ENCODE results near the gene ANKRD60.

Gene ANKRD60

GRCh38 chr20:58243653-58244410 lies 15.4 kb upstream of the ANKRD60 start:
- H3K27ac ChIP-seq, result no peak overlapping the region
- TF ChIP-seq ZFX (IDR thresholded peaks at IDR 0.05) (no peak), CTCF (conservative IDR thresholded peaks at IDR 0.05) (no peak)

- H3K27ac ChIP-seq, result no peak overlapping the region
- TF ChIP-seq CTCF (conservative IDR thresholded peaks at IDR 0.05), result no peak
- TF ChIP-seq ZFX (IDR thresholded peaks at IDR 0.05), result no peak
Measured at GRCh38 chr20:58242824-58243223, 14.4 kb upstream of the ANKRD60 start.

DNA sequence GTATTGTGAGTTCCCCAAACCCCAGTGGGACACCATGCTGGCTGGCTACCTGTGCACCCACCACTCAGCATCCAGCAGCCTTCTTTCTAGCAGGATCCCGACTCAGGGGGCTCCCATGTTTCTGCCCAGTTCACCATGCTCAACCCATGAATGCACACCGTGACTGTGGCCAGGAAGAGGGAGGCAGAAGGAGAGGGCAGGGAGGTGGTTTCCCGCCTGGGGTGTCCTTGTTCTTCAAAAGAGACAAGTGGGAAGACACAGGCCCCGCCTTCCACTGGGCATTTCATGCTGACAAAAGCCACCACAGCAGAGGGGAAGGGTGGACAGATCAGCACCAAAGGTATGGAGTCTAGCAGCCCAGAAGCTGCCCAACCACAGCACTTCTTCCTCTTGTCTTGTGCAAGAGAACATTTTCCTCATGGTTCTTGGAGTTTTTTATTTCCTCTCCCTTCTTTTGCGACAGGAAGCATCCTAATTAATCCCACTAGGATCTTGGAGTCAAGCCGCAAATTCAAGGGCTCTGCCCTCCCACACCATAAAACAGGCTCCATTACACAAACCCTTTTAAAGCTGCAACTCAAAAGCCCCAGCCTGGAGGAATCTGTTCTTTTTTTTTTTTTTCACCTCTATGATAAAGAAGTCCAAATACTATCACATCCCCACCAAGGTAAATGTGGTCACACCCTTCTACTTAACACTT lies 13.5 kb upstream of the ANKRD60 start:
- no peak for TF ChIP-seq CTCF (conservative IDR thresholded peaks at IDR 0.05)
- no peak for TF ChIP-seq ZFX (IDR thresholded peaks at IDR 0.05)
- H3K27ac ChIP-seq, result no peak overlapping the region

DNA sequence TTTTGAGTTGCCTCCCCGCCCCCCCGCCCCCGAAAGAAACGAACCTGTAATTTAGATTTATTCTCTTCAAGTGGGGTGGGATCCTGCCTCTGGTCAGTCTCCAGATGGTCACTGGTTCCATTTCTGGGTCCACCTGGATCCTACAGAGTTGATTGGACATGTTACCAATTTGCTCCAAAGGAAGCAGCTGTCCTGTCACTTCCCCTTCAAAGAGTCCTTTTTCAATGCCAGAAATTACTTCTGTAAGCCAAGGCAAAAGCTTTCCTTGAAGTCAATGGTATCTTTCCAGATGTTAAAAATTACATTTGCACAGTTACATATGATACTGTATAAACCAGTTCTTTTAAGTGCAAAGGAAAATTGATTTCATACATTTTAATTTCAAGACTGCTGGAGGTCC lies 12.0 kb upstream of the ANKRD60 start:
- no peak for TF ChIP-seq ZFX (IDR thresholded peaks at IDR 0.05)
- TF ChIP-seq CTCF (conservative IDR thresholded peaks at IDR 0.05), result no peak
- no peak overlapping the region for H3K27ac ChIP-seq

DNA sequence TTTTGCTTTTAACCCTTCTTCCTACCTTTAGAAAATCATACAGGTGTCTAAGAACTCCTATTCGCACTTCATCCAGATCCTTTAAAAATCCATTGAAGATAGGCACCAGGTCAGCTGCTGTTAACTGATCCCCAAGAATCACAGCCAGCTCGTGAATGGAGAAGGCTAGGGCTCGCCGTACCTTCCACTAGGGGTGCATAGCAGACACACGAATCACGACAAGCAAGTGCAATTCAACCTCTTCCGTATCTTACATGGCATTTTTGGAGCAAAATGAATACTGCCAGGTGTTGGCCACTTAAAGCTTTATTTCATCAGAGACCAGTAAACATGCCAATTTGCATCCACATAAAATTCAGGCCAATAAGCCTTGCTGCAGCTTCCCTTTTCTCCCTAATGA lies 10.8 kb upstream of the ANKRD60 start:
- TF ChIP-seq ZFX (IDR thresholded peaks at IDR 0.05) (no peak), CTCF (conservative IDR thresholded peaks at IDR 0.05) (no peak)
- no peak overlapping the region for H3K27ac ChIP-seq

DNA sequence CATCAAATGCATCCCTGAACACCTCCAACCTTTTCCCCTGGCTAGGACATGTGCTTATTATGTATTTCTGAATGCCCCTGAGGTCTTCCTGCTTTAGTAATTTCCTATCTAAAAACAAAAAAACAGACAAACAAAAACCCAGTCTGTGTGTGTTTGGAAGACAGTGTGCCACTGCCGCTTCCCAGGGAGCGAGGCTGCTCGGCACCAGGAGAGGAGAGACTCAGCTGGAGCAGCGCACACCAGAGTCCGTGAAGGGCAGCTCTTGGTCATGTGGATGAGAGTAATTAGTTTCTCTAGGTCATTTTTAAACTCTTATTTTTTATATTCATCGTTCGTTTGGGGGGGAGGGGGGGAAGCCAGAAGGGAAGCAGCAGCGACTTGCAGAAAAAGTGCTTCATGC lies 10.0 kb upstream of the ANKRD60 start:
- TF ChIP-seq ZFX (IDR thresholded peaks at IDR 0.05) (no peak), CTCF (conservative IDR thresholded peaks at IDR 0.05) (no peak)
- no peak overlapping the region for H3K27ac ChIP-seq

DNA sequence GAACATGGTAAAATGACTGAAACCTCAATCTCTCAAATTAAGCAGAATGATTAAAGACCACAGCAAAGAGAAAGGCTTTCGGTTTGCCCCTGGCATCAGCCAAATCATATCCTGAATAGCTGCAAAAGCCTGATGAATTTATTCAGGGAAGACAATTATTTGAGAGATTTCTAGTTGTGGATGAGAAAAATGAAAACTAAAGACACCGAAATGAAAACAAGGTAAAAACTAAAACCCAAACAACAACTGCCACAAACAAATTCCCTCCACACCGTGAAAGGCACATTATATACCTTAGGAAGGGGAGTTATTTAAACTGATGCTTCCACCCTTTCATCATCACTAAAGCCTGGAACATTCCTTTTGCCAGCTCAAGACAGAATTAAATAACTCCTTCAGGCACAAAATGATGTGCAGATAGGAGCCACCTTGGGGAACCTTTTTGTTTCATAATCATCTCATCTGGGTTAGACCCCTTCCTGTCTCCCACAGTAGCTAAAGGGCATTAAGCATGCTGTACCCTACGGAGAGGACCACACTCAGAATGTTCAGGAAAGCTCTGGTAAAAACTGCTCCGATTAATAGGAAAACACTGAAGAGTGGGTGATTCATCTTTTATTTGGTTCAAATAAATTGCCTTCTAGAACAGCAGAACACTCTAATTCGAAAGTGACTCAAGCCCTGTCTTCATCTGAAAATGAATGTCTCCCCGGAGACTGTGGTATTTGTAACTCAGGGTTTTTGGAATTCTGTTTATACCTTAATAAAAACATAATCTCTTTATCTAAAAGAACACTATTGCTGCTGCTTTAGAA lies 9.1 kb upstream of the ANKRD60 start:
- H3K27ac ChIP-seq, result peak overlapping the region; percentile 60
- TF ChIP-seq CTCF (conservative IDR thresholded peaks at IDR 0.05), result no peak; the same call in none of the 2 replicates
- TF ChIP-seq ZFX (IDR thresholded peaks at IDR 0.05), result no peak

Measured in C4-2B (cell line).